ENCODE data around the gene ETV6. TPM values are rescaled to one million over a fixed set of nuclear protein-coding genes. Genes with fewer than 3 reads are reported as not detected.
A peak's percentile ranks its signal among the peaks of the same experiment; 100 is the strongest.

The ETV6 gene
- total RNA-seq, 1 experiment from 2014 or later = 19.3 TPM

- no peak overlapping the region for H3K4me3 Mint-ChIP-seq (ENCODE audit: unreplicated experiment)
- BruUV-seq (replicated peaks) = no TSS peak
- no peak for DNase-seq (ENCODE audit: unreplicated experiment)
- H3K27ac Mint-ChIP-seq (ENCODE audit: low read depth, unreplicated experiment) = no peak overlapping the region
- ChIA-PET POLR2A (no interaction called here), CTCF (no interaction called here)
- no peak for TF ChIP-seq CTCF (IDR thresholded peaks at IDR 0.05; ENCODE audit: unreplicated experiment)
- H3K9me3 Mint-ChIP-seq (ENCODE audit: unreplicated experiment) = no peaks in the 10 kb centered on the region
- intact Hi-C loops (cut with micrococcal nuclease) = no loop called here
- H3K4me1 Mint-ChIP-seq (ENCODE audit: insufficient read depth, unreplicated experiment) = peaks cover 5% of the 10 kb centered on the region
- H3K27me3 Mint-ChIP-seq (ENCODE audit: insufficient read depth, unreplicated experiment) = no peaks in the 10 kb centered on the region
- peaks cover 13% of the 10 kb centered on the region for H3K36me3 Mint-ChIP-seq (ENCODE audit: insufficient read depth, unreplicated experiment)
These were observed 163.3 kb downstream of the ETV6 start for GRCh38 chr12:11812586-11813437.

DNA sequence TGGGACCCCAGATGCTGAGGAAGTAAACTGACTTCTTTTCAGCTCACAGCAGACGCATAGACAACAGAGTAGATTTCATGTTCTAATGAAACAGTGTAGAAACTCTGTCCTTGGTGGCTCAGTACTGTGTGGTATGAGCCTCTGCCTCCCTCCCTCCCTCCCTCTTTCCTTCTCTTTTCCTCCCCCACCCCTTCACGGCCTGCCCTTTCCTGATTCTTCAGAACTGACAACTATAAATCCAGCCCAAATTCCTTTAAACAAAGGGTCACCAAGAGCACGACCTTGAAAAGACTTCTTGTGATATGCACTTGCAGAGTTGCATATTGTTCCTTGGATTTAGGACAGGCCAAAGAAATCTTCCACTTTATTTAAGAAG lies 164.0 kb downstream of the ETV6 start:
- no peak for TF ChIP-seq CTCF (IDR thresholded peaks at IDR 0.05; ENCODE audit: unreplicated experiment)
- H3K9me3 Mint-ChIP-seq (ENCODE audit: unreplicated experiment) = no peaks in the 10 kb centered on the region
- intact Hi-C loops (cut with micrococcal nuclease) = no loop called here
- H3K4me3 Mint-ChIP-seq (ENCODE audit: unreplicated experiment) = no peak overlapping the region
- no peak for DNase-seq (ENCODE audit: unreplicated experiment)
- no TSS peak for BruUV-seq (replicated peaks)
- H3K36me3 Mint-ChIP-seq (ENCODE audit: insufficient read depth, unreplicated experiment) = peaks cover 7% of the 10 kb centered on the region
- H3K27me3 Mint-ChIP-seq (ENCODE audit: insufficient read depth, unreplicated experiment) = no peaks in the 10 kb centered on the region
- CTCF ChIA-PET = no interaction called here
- POLR2A ChIA-PET = no interaction called here
- no peak overlapping the region for H3K27ac Mint-ChIP-seq (ENCODE audit: low read depth, unreplicated experiment)
- H3K4me1 Mint-ChIP-seq (ENCODE audit: insufficient read depth, unreplicated experiment) = peaks cover 5% of the 10 kb centered on the region

DNA sequence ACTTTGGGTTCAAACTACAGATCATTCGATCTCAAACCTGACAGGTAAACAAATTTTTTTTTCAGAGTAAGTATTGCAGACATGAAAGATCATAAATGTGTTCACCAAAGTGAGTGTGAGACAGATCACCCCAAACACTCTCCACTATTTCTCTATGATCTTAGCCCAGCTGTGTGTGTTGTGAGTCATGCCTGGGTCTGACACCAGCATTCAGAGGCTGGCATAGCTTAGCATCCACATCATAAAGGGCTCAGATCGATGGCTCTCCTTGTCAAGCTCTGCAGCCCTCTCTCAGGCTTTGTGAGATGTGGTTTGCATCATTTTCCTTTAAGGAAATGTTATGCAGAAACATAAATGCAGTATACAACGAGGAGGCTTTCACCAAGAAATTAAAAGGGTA lies 164.9 kb downstream of the ETV6 start:
- no peak overlapping the region for H3K27ac Mint-ChIP-seq (ENCODE audit: low read depth, unreplicated experiment)
- no peak for TF ChIP-seq CTCF (IDR thresholded peaks at IDR 0.05; ENCODE audit: unreplicated experiment)
- H3K4me3 Mint-ChIP-seq (ENCODE audit: unreplicated experiment) = no peak overlapping the region
- ChIA-PET POLR2A (no interaction called here), CTCF (interaction anchor here (0.6 kb wide), 1 partner anchor 10 kb away, joined by 4 read pairs; no protein-coding TSS in a partner anchor)
- no peaks in the 10 kb centered on the region for H3K9me3 Mint-ChIP-seq (ENCODE audit: unreplicated experiment)
- no peaks in the 10 kb centered on the region for H3K27me3 Mint-ChIP-seq (ENCODE audit: insufficient read depth, unreplicated experiment)
- H3K4me1 Mint-ChIP-seq (ENCODE audit: insufficient read depth, unreplicated experiment) = peaks cover 5% of the 10 kb centered on the region
- DNase-seq (ENCODE audit: unreplicated experiment) = peak; percentile 42
- intact Hi-C loops (cut with micrococcal nuclease) = no loop called here
- no peaks in the 10 kb centered on the region for H3K36me3 Mint-ChIP-seq (ENCODE audit: insufficient read depth, unreplicated experiment)
- no TSS peak for BruUV-seq (replicated peaks)

DNA sequence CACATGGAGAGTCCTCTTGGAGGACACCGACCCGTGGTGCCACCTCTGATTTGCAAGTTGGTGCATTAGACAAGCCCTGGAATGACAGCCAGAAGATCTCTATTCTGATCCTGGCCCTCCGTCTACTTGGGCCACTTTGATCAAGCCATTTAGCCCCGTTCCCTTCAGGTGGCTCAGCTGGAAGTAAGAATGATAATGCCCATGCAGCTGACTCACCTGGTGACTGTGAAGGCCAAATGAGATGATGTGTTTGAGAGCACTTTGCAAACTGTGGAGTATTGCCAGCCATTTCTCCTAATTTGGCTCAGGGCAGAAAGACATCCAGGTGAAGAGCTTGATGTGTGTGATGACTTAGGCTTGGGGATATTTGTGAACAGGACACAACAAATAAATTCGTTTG lies 165.9 kb downstream of the ETV6 start:
- CTCF ChIA-PET = interaction anchor here (0.7 to 1.1 kb wide), 2 partner anchors 19 to 219 kb away, joined by 3 read pairs; no protein-coding TSS in a partner anchor
- Mint-ChIP-seq H3K27me3 (ENCODE audit: insufficient read depth, unreplicated experiment) (no peaks in the 10 kb centered on the region), H3K4me1 (ENCODE audit: insufficient read depth, unreplicated experiment) (peaks cover 5% of the 10 kb centered on the region), H3K27ac (ENCODE audit: low read depth, unreplicated experiment) (no peak overlapping the region), H3K4me3 (ENCODE audit: unreplicated experiment) (no peak overlapping the region), H3K36me3 (ENCODE audit: insufficient read depth, unreplicated experiment) (no peaks in the 10 kb centered on the region), H3K9me3 (ENCODE audit: unreplicated experiment) (no peaks in the 10 kb centered on the region)
- TF ChIP-seq CTCF (IDR thresholded peaks at IDR 0.05; ENCODE audit: unreplicated experiment) = no peak
- POLR2A ChIA-PET = interaction anchor here (0.5 to 0.7 kb wide), 2 partner anchors 178 to 379 kb away, joined by 3 read pairs; no protein-coding TSS in a partner anchor
- intact Hi-C loops (cut with micrococcal nuclease) = no loop called here
- no TSS peak for BruUV-seq (replicated peaks)
- no peak for DNase-seq (ENCODE audit: unreplicated experiment)

Measured in MCF 10A (cell line).